Measurements from ENCODE around the gene SLC25A40. TPM values are rescaled to one million over a fixed set of nuclear protein-coding genes. Genes with fewer than 3 reads are reported as not detected.
"Not testable (repeated sequence)": the region's sequence is repeated elsewhere in the genome, so short reads cannot be mapped to it uniquely, and the experiment has no call there.

Gene SLC25A40
- total RNA-seq, 1 experiment from 2014 or later: 47.7 TPM

- no peaks in the 10 kb centered on the region for H3K4me1 ChIP-seq (replicated peaks; ENCODE audit: insufficient read depth)
- no peak overlapping the region for H3K4me3 ChIP-seq
- no peaks in the 10 kb centered on the region for H3K27me3 ChIP-seq (ENCODE audit: insufficient read depth, low read depth)
- no peak for DNase-seq
- CTCF ChIA-PET: no interaction called here
- POLR2A ChIA-PET (ENCODE audit: unreplicated experiment): no interaction called here
- no peaks in the 10 kb centered on the region for H3K9me2 ChIP-seq (ENCODE audit: insufficient read depth)
- no peak for TF ChIP-seq CTCF (conservative IDR thresholded peaks at IDR 0.05)
- no peak for TF ChIP-seq EZH2 (IDR thresholded peaks at IDR 0.05; ENCODE audit: low read depth)
- no peak overlapping the region for H2AFZ ChIP-seq
- H3F3A ChIP-seq (ENCODE audit: insufficient read depth, low read depth): no peaks in the 10 kb centered on the region
- intact Hi-C loops (cut with micrococcal nuclease; ENCODE audit: unreplicated experiment): no loop called here
- no peaks in the 10 kb centered on the region for H3K79me2 ChIP-seq (ENCODE audit: low read depth)
- H4K20me1 ChIP-seq (ENCODE audit: insufficient read depth): no peaks in the 10 kb centered on the region
- H3K36me3 ChIP-seq (ENCODE audit: low read depth): no peaks in the 10 kb centered on the region
- H3K27ac ChIP-seq: no peak overlapping the region
- no peaks in the 10 kb centered on the region for H3K9me3 ChIP-seq (ENCODE audit: insufficient read depth, low read depth)
- H3K4me2 ChIP-seq: no peak overlapping the region
- no TSS peak for BruUV-seq (replicated peaks)
Measured at GRCh38 chr7:87919875-87920274, 43.7 kb upstream of the SLC25A40 start.

GRCh38 chr7:87918740-87919139, 42.6 kb upstream of the SLC25A40 start:
- no TSS peak for BruUV-seq (replicated peaks)
- POLR2A ChIA-PET (ENCODE audit: unreplicated experiment): no interaction called here
- Histone ChIP-seq H2AFZ (no peak overlapping the region), H3K79me2 (ENCODE audit: low read depth) (no peaks in the 10 kb centered on the region), H3F3A (ENCODE audit: insufficient read depth, low read depth) (no peaks in the 10 kb centered on the region), H3K27me3 (ENCODE audit: insufficient read depth, low read depth) (no peaks in the 10 kb centered on the region), H3K4me3 (no peak overlapping the region), H3K9me2 (ENCODE audit: insufficient read depth) (no peaks in the 10 kb centered on the region), H3K4me1 (replicated peaks; ENCODE audit: insufficient read depth) (no peaks in the 10 kb centered on the region), H3K36me3 (ENCODE audit: low read depth) (no peaks in the 10 kb centered on the region), H3K9me3 (ENCODE audit: insufficient read depth, low read depth) (no peaks in the 10 kb centered on the region), H3K27ac (no peak overlapping the region), H4K20me1 (ENCODE audit: insufficient read depth) (no peaks in the 10 kb centered on the region), H3K4me2 (no peak overlapping the region)
- CTCF ChIA-PET: no interaction called here
- DNase-seq: no peak
- intact Hi-C loops (cut with micrococcal nuclease; ENCODE audit: unreplicated experiment): no loop called here
- no peak for TF ChIP-seq EZH2 (IDR thresholded peaks at IDR 0.05; ENCODE audit: low read depth)
- no peak for TF ChIP-seq CTCF (conservative IDR thresholded peaks at IDR 0.05)

GRCh38 chr7:87912121-87912520, 36.0 kb upstream of the SLC25A40 start:
- H3K79me2 ChIP-seq (ENCODE audit: low read depth): no peaks in the 10 kb centered on the region
- no peaks in the 10 kb centered on the region for H3K27me3 ChIP-seq (ENCODE audit: insufficient read depth, low read depth)
- no peak overlapping the region for H3K4me3 ChIP-seq
- H3K9me3 ChIP-seq (ENCODE audit: insufficient read depth, low read depth): no peaks in the 10 kb centered on the region
- ChIA-PET CTCF (no interaction called here), POLR2A (ENCODE audit: unreplicated experiment) (no interaction called here)
- H3K9me2 ChIP-seq (ENCODE audit: insufficient read depth): no peaks in the 10 kb centered on the region
- DNase-seq: no peak
- no peaks in the 10 kb centered on the region; the same call in 1 of the 2 replicates for H3K36me3 ChIP-seq (ENCODE audit: low read depth)
- H3K4me1 ChIP-seq (replicated peaks; ENCODE audit: insufficient read depth): no peaks in the 10 kb centered on the region
- no TSS peak for BruUV-seq (replicated peaks)
- no peak overlapping the region for H3K4me2 ChIP-seq
- H3F3A ChIP-seq (ENCODE audit: insufficient read depth, low read depth): peaks cover 4% of the 10 kb centered on the region; the same call in 1 of the 2 replicates
- H3K27ac ChIP-seq: no peak overlapping the region
- intact Hi-C loops (cut with micrococcal nuclease; ENCODE audit: unreplicated experiment): no loop called here
- no peaks in the 10 kb centered on the region for H4K20me1 ChIP-seq (ENCODE audit: insufficient read depth)
- H2AFZ ChIP-seq: no peak overlapping the region
- TF ChIP-seq CTCF (conservative IDR thresholded peaks at IDR 0.05) (no peak), EZH2 (IDR thresholded peaks at IDR 0.05; ENCODE audit: low read depth) (no peak)

GRCh38 chr7:87908814-87909213, 32.7 kb upstream of the SLC25A40 start:
- CTCF ChIA-PET; H3K4me1 ChIP-seq (replicated peaks; ENCODE audit: insufficient read depth); H3K27me3 ChIP-seq (ENCODE audit: insufficient read depth, low read depth); H3K27ac ChIP-seq; DNase-seq; BruUV-seq (replicated peaks); H2AFZ ChIP-seq; H3K9me2 ChIP-seq (ENCODE audit: insufficient read depth); H3K4me3 ChIP-seq; H3K79me2 ChIP-seq (ENCODE audit: low read depth); H3F3A ChIP-seq (ENCODE audit: insufficient read depth, low read depth); H3K4me2 ChIP-seq; H3K9me3 ChIP-seq (ENCODE audit: insufficient read depth, low read depth); H4K20me1 ChIP-seq (ENCODE audit: insufficient read depth): not testable (repeated sequence)
- H3K36me3 ChIP-seq (ENCODE audit: low read depth): peaks cover 10% of the 10 kb centered on the region; the same call in 1 of the 2 replicates
- POLR2A ChIA-PET (ENCODE audit: unreplicated experiment): interaction anchor here (0.7 kb wide), 1 partner anchor 12 kb away, joined by 24 read pairs; no protein-coding TSS in a partner anchor
- intact Hi-C loops (cut with micrococcal nuclease; ENCODE audit: unreplicated experiment): loop anchor here (10.0 kb wide), 2 partner anchors 206 to 256 kb away; no protein-coding TSS in a partner anchor

GRCh38 chr7:87907136-87907906, 31.2 kb upstream of the SLC25A40 start:
- H3K9me3 ChIP-seq (ENCODE audit: insufficient read depth, low read depth); H3K4me1 ChIP-seq (replicated peaks; ENCODE audit: insufficient read depth); H3K27ac ChIP-seq; BruUV-seq (replicated peaks); H3K9me2 ChIP-seq (ENCODE audit: insufficient read depth); DNase-seq; POLR2A ChIA-PET (ENCODE audit: unreplicated experiment); H3K4me2 ChIP-seq; H2AFZ ChIP-seq; H3K27me3 ChIP-seq (ENCODE audit: insufficient read depth, low read depth); CTCF ChIA-PET; H4K20me1 ChIP-seq (ENCODE audit: insufficient read depth); H3K4me3 ChIP-seq; H3F3A ChIP-seq (ENCODE audit: insufficient read depth, low read depth); H3K79me2 ChIP-seq (ENCODE audit: low read depth): not testable (repeated sequence)
- intact Hi-C loops (cut with micrococcal nuclease; ENCODE audit: unreplicated experiment): loop anchor here (10.0 kb wide), 2 partner anchors 207 to 257 kb away; no protein-coding TSS in a partner anchor
- H3K36me3 ChIP-seq (ENCODE audit: low read depth): peaks cover 17% of the 10 kb centered on the region

Measured in PC-9 (cell line).